Measurements from ENCODE around the gene FPR3.

Gene FPR3

GRCh38 chr19:51789061-51789795 is 5.7 kb upstream of the FPR3 start:
- Histone ChIP-seq H3K36me3 (no peaks in the 10 kb centered on the region), H3K27ac (no peak overlapping the region), H3K9me3 (no peaks in the 10 kb centered on the region), H3K4me3 (ENCODE audit: low read depth in 1 of 2, low read length in 1 of 2) (no peak overlapping the region), H3K27me3 (peaks cover 45% of the 10 kb centered on the region), H3K4me1 (ENCODE audit: control insufficient read depth in 1 of 2, insufficient read depth in 1 of 2, low read depth in 1 of 2, low read length in 1 of 2) (peaks cover 0 to 3% of the 10 kb centered on the region in 2 experiments)
- TF ChIP-seq CTCF (IDR thresholded peaks at IDR 0.05) = no peak

- Histone ChIP-seq H3K4me3 (ENCODE audit: low read depth in 1 of 2, low read length in 1 of 2) (no peak overlapping the region), H3K27me3 (peaks cover 29% of the 10 kb centered on the region), H3K9me3 (no peaks in the 10 kb centered on the region), H3K4me1 (ENCODE audit: control insufficient read depth in 1 of 2, insufficient read depth in 1 of 2, low read depth in 1 of 2, low read length in 1 of 2) (no peaks in the 10 kb centered on the region), H3K36me3 (no peaks in the 10 kb centered on the region), H3K27ac (no peak overlapping the region)
- TF ChIP-seq CTCF (IDR thresholded peaks at IDR 0.05) = no peak
These were observed 2.0 kb upstream of the FPR3 start for GRCh38 chr19:51792932-51793331.

GRCh38 chr19:51793994-51794393 is 963 bp upstream of the FPR3 start:
- H3K27me3 ChIP-seq = peaks cover 22% of the 10 kb centered on the region
- no peaks in the 10 kb centered on the region for H3K36me3 ChIP-seq
- no peak overlapping the region for H3K4me3 ChIP-seq (ENCODE audit: low read depth in 1 of 2, low read length in 1 of 2)
- H3K27ac ChIP-seq = no peak overlapping the region
- no peaks in the 10 kb centered on the region for H3K9me3 ChIP-seq
- no peak for TF ChIP-seq CTCF (IDR thresholded peaks at IDR 0.05)
- H3K4me1 ChIP-seq (ENCODE audit: control insufficient read depth in 1 of 2, insufficient read depth in 1 of 2, low read depth in 1 of 2, low read length in 1 of 2) = no peaks in the 10 kb centered on the region

- no peak overlapping the region for H3K4me3 ChIP-seq (ENCODE audit: low read depth in 1 of 2, low read length in 1 of 2)
- TF ChIP-seq CTCF (IDR thresholded peaks at IDR 0.05) = no peak
- no peak overlapping the region for H3K27ac ChIP-seq
- H3K27me3 ChIP-seq = peaks cover 22% of the 10 kb centered on the region
- H3K9me3 ChIP-seq = no peaks in the 10 kb centered on the region
- no peaks in the 10 kb centered on the region for H3K36me3 ChIP-seq
- H3K4me1 ChIP-seq (ENCODE audit: control insufficient read depth in 1 of 2, insufficient read depth in 1 of 2, low read depth in 1 of 2, low read length in 1 of 2) = no peaks in the 10 kb centered on the region
These were observed 1.3 kb downstream of the FPR3 start for GRCh38 chr19:51796195-51796679.

- Histone ChIP-seq H3K27ac (no peak overlapping the region), H3K36me3 (no peaks in the 10 kb centered on the region), H3K4me1 (ENCODE audit: control insufficient read depth in 1 of 2, insufficient read depth in 1 of 2, low read depth in 1 of 2, low read length in 1 of 2) (no peaks in the 10 kb centered on the region), H3K9me3 (no peaks in the 10 kb centered on the region), H3K4me3 (ENCODE audit: low read depth in 1 of 2, low read length in 1 of 2) (no peak overlapping the region), H3K27me3 (peaks cover 22% of the 10 kb centered on the region)
- TF ChIP-seq CTCF (IDR thresholded peaks at IDR 0.05) = no peak
These were observed 2.5 kb downstream of the FPR3 start for GRCh38 chr19:51797480-51797879.

All from neutrophil (primary cell).